Neural progenitor cell (in vitro differentiated cells): ENCODE results near the gene COL25A1. TPM values are rescaled to one million over a fixed set of nuclear protein-coding genes. Genes with fewer than 3 reads are reported as not detected.

Experiments used
- DNase-seq: peaks from one replicate; pipeline ENCODE4 v3.0.0-alpha.2; 2016; ENCODE audit warnings: low spot score
- H2AFZ ChIP-seq: fragments of 200-600 bp; sonication (generic); replicated peaks from 2 replicates; pipeline ENCODE4 v1.6.1; 2016; ENCODE audit warnings: antibody characterized with exemption
- H3F3A ChIP-seq: fragments of 200-600 bp; sonication (generic); 2 replicates; pipeline ENCODE4 v1.6.1; 2016; ENCODE audit warnings: antibody characterized with exemption, low read depth
- H3K27ac ChIP-seq: fragments of 200-600 bp; sonication (generic); 2 replicates; pipeline ENCODE4 v1.5.1; 2016; ENCODE audit warnings: mild to moderate bottlenecking
- H3K27me3 ChIP-seq: fragments of 200-600 bp; sonication (generic); 2 replicates; pipeline ENCODE4 v1.6.1; 2016; ENCODE audit warnings: mild to moderate bottlenecking, moderate library complexity
- H3K36me3 ChIP-seq: fragments of 200-600 bp; sonication (generic); 2 replicates; pipeline ENCODE4 v1.5.1; 2016
- H3K4me1 ChIP-seq: fragments of 200-600 bp; sonication (generic); 2 replicates; pipeline ENCODE4 v1.6.1; 2016; ENCODE audit warnings: mixed run types
- H3K4me2 ChIP-seq: fragments of 200-600 bp; sonication (generic); 2 replicates; pipeline ENCODE4 v1.6.1; 2016
- H3K4me3 ChIP-seq: fragments of 200-600 bp; sonication (generic); 2 replicates; pipeline ENCODE4 v1.5.1; 2016
- H3K79me2 ChIP-seq: fragments of 200-600 bp; sonication (generic); 2 replicates; pipeline ENCODE4 v1.6.1; 2016; ENCODE audit warnings: low read depth
- H3K9ac ChIP-seq: fragments of 200-600 bp; sonication (generic); 2 replicates; pipeline ENCODE4 v1.6.1; 2016
- H3K9me3 ChIP-seq: fragments of 200-600 bp; sonication (generic); 2 replicates; pipeline ENCODE4 v1.5.1; 2016; ENCODE audit warnings: low read depth
- H4K20me1 ChIP-seq: fragments of 200-600 bp; sonication (generic); 2 replicates; pipeline ENCODE4 v1.6.1; 2016; ENCODE audit warnings: low read depth
- H3K27ac Mint-ChIP-seq: 3 replicates; pipeline ENCODE4 v1.8.0; 2021; ENCODE audit warnings: mixed read lengths
- H3K27me3 Mint-ChIP-seq: 2 replicates; pipeline ENCODE4 v1.8.0; 2022; ENCODE audit warnings: low read depth, mild to moderate bottlenecking, inconsistent platforms, moderate library complexity, mixed read lengths; ENCODE audit not compliant: insufficient read depth
- H3K36me3 Mint-ChIP-seq: 3 replicates; pipeline ENCODE4 v1.8.0; 2021; ENCODE audit warnings: mixed read lengths
- H3K4me1 Mint-ChIP-seq: 3 replicates; pipeline ENCODE4 v1.8.0; 2021; ENCODE audit warnings: mixed read lengths
- H3K4me3 Mint-ChIP-seq: 3 replicates; pipeline ENCODE4 v1.8.0; 2021; ENCODE audit warnings: mild to moderate bottlenecking, moderate library complexity, mixed read lengths
- H3K9me3 Mint-ChIP-seq: 3 replicates; pipeline ENCODE4 v1.8.0; 2020; ENCODE audit warnings: mixed read lengths
- CTCF ChIP-seq: fragments of 200-600 bp; sonication (generic); IDR thresholded peaks from 2 replicates; pipeline ENCODE4 v1.5.1; 2017; ENCODE audit warnings: antibody characterized with exemption, mild to moderate bottlenecking
- EZH2 ChIP-seq: fragments of 200-600 bp; sonication (generic); IDR thresholded peaks from 2 replicates; pipeline ENCODE4 v1.6.1; 2017; ENCODE audit warnings: antibody characterized with exemption, mild to moderate bottlenecking, moderate library complexity
- EZH2phosphoT487 ChIP-seq: fragments of 200-600 bp; sonication (generic); IDR thresholded peaks from 2 replicates; pipeline ENCODE4 v1.6.1; 2017; ENCODE audit warnings: antibody characterized with exemption
- total RNA-seq: library from RNA; depleted of rRNA; stranded (reverse); fragments of >200 nt; gene quantifications from 2 replicates; pipeline ENCODE4 v1.2.3, GENCODE V29; 2015; ENCODE audit warnings: low replicate concordance

Gene COL25A1
- total RNA-seq, 1 donor from 2014 or later, result 1.3 TPM

GRCh38 chr4:109041463-109042360 is 260.7 kb downstream of the COL25A1 start:
- Histone ChIP-seq H3K4me3 (no peak overlapping the region), H3K27ac (no peak overlapping the region), H3K9ac (no peak overlapping the region), H3K79me2 (no peaks in the 10 kb centered on the region), H3F3A (no peaks in the 10 kb centered on the region), H3K4me2 (no peak overlapping the region), H3K36me3 (no peaks in the 10 kb centered on the region), H3K27me3 (no peaks in the 10 kb centered on the region), H3K9me3 (no peaks in the 10 kb centered on the region), H2AFZ (no peak overlapping the region), H3K4me1 (no peaks in the 10 kb centered on the region), H4K20me1 (no peaks in the 10 kb centered on the region)
- Mint-ChIP-seq H3K9me3 (peaks cover 3% of the 10 kb centered on the region), H3K4me3 (no peak overlapping the region), H3K4me1 (peaks cover 4% of the 10 kb centered on the region), H3K36me3 (no peaks in the 10 kb centered on the region), H3K27me3 (no peaks in the 10 kb centered on the region), H3K27ac (no peak overlapping the region)
- DNase-seq, result no peak
- TF ChIP-seq EZH2 (no peak), CTCF (no peak), EZH2phosphoT487 (no peak)

- H3K9ac ChIP-seq, result no peak overlapping the region
- Mint-ChIP-seq H3K27me3 (no peaks in the 10 kb centered on the region), H3K27ac (no peak overlapping the region), H3K4me1 (peaks cover 5% of the 10 kb centered on the region), H3K4me3 (no peak overlapping the region), H3K36me3 (no peaks in the 10 kb centered on the region), H3K9me3 (peaks cover 3% of the 10 kb centered on the region)
- H3K9me3 ChIP-seq, result no peaks in the 10 kb centered on the region
- H3F3A ChIP-seq, result no peaks in the 10 kb centered on the region
- H3K27ac ChIP-seq, result no peak overlapping the region
- DNase-seq, result no peak
- no peaks in the 10 kb centered on the region for H4K20me1 ChIP-seq
- H3K79me2 ChIP-seq, result no peaks in the 10 kb centered on the region
- no peaks in the 10 kb centered on the region for H3K36me3 ChIP-seq
- no peak overlapping the region for H2AFZ ChIP-seq
- no peak overlapping the region for H3K4me2 ChIP-seq
- H3K27me3 ChIP-seq, result no peaks in the 10 kb centered on the region
- no peak overlapping the region for H3K4me3 ChIP-seq
- TF ChIP-seq CTCF (no peak), EZH2 (no peak), EZH2phosphoT487 (no peak)
- no peaks in the 10 kb centered on the region for H3K4me1 ChIP-seq
Observed at GRCh38 chr4:109040441-109040840, 262.0 kb downstream of the COL25A1 start.

DNA sequence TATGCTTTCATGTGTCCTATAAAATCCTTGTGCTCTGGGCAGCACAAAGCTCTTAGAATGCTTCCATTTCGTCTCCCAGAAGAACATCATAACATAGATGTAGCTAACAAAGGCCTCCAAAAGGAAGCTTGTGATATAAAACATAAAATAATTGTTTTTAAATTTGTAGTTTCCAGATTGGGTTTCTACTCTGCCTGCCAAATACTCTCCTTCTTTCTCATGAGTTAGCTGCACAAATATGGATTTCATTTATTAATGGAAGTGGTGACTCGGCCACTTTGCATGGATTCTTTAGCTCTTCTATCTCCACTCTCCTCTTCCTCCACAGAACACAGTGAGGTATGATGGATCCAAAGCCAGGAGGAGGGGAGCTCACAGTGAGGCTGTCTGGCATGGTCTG is 265.4 kb downstream of the COL25A1 start:
- H3K9me3 Mint-ChIP-seq, result peaks cover 3% of the 10 kb centered on the region
- H3K4me1 Mint-ChIP-seq, result peaks cover 19% of the 10 kb centered on the region
- no peaks in the 10 kb centered on the region for H3K27me3 Mint-ChIP-seq
- H3K36me3 Mint-ChIP-seq, result no peaks in the 10 kb centered on the region
- no peaks in the 10 kb centered on the region for H3K27me3 ChIP-seq
- H3F3A ChIP-seq, result no peaks in the 10 kb centered on the region
- DNase-seq, result no peak
- no peak overlapping the region for H2AFZ ChIP-seq
- no peak overlapping the region for H3K27ac Mint-ChIP-seq
- H3K79me2 ChIP-seq, result no peaks in the 10 kb centered on the region
- H3K9me3 ChIP-seq, result no peaks in the 10 kb centered on the region
- H3K4me3 ChIP-seq, result no peak overlapping the region
- TF ChIP-seq EZH2 (no peak), EZH2phosphoT487 (no peak), CTCF (no peak)
- H3K27ac ChIP-seq, result no peak overlapping the region
- H4K20me1 ChIP-seq, result no peaks in the 10 kb centered on the region
- no peak overlapping the region for H3K4me3 Mint-ChIP-seq
- no peaks in the 10 kb centered on the region for H3K36me3 ChIP-seq
- H3K4me1 ChIP-seq, result peaks cover 13% of the 10 kb centered on the region
- H3K4me2 ChIP-seq, result no peak overlapping the region
- H3K9ac ChIP-seq, result no peak overlapping the region
